ENCODE results near the gene DLX2. TPM values are rescaled to one million over a fixed set of nuclear protein-coding genes. Genes with fewer than 3 reads are reported as not detected.

The DLX2 gene
- total RNA-seq, 2 donors from 2014 or later = not detected

- no peak for DNase-seq (ENCODE audit: low spot score)
- Histone ChIP-seq H3K4me1 (peaks cover 0 to 45% of the 10 kb centered on the region in 2 donors), H3K27me3 (peaks cover 71 to 74% of the 10 kb centered on the region in 2 donors), H3K27ac (no peak overlapping the region), H3K36me3 (no peaks in the 10 kb centered on the region), H3K9me3 (no peaks in the 10 kb centered on the region), H3K4me3 (no peak overlapping the region)
- no peak for TF ChIP-seq CTCF (IDR thresholded peaks at IDR 0.05)
Measured at GRCh38 chr2:172082105-172082943, 20.4 kb downstream of the DLX2 start.

DNA sequence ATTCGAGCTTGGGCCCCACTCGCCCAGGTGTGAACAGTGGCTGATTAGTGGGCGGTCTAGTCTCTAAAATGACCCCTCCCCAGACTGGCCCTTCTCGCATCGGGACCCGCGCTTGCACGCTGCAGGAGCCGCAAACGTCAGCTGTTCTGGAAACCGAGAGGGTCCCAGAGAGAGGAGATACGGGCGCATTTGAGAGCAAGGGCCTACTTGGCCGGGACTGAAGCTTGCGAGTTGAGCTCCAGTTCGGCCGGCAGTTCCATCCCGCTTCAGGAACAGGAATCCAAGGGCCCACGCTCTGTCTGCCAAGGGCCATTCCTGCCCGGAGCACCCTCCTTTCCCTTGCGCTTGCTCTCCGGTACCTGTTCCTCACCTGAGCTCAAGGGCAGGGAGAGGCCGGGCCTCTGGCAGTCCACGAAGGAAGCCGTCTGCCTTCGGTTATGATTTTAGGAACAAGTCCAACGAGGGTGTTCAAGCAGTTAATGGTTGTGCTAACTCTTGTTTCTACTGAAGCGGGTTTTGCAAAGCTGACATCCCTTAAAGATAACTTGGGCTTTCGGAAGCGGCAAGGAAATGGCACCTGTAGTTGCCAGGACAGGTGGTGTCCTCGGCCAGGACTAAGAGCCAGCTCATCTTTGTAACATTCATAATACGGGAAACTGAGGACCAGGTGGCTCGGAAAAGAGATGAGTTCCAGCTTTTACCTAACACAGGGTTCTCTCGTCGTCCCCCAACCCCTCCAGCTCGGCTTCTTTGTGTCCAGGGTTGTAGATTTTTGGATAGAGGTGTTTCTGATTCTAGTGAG, 21.3 kb downstream of the DLX2 start:
- no peak overlapping the region for H3K27ac ChIP-seq
- no peaks in the 10 kb centered on the region for H3K36me3 ChIP-seq
- no peak overlapping the region for H3K4me3 ChIP-seq
- peaks cover 62 to 65% of the 10 kb centered on the region in 2 donors for H3K27me3 ChIP-seq
- TF ChIP-seq CTCF (IDR thresholded peaks at IDR 0.05) = no peak
- no peaks in the 10 kb centered on the region for H3K9me3 ChIP-seq
- H3K4me1 ChIP-seq = peaks cover 0 to 37% of the 10 kb centered on the region in 2 donors
- DNase-seq (ENCODE audit: low spot score) = no peak

DNA sequence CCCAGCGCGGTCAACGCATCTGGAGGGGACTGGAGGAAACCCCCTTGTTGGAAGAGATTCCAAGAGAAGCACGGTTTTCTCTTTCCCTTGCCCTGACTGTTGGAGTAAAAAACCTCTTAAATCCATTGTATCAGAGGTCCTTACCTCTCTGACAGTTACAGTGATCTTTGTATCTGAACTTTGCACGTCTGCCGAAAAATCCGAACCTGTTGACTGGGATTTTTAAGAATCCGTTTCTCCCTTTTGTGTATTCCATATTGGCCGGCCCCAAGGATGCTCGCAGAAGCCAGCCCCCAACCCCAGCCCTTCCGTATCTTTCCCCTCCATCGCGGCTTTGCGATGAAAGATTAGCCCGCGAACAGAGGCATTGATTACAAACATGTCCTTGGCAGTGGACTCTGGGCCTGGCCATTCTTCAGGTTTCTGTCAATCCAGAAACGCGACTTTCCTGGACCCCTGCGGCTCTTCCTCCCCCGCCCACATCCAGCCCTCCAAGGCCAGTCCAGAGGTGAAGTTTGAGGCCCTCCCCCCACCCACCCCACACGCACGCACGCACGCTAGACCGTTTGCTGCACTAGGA, 22.0 kb downstream of the DLX2 start:
- no peak overlapping the region for H3K27ac ChIP-seq
- H3K27me3 ChIP-seq = peaks cover 55 to 58% of the 10 kb centered on the region in 2 donors
- DNase-seq (ENCODE audit: low spot score) = no peak
- H3K9me3 ChIP-seq = no peaks in the 10 kb centered on the region
- H3K36me3 ChIP-seq = no peaks in the 10 kb centered on the region
- H3K4me3 ChIP-seq = no peak overlapping the region
- no peak for TF ChIP-seq CTCF (IDR thresholded peaks at IDR 0.05)
- H3K4me1 ChIP-seq = peaks cover 0 to 30% of the 10 kb centered on the region in 2 donors

- no peak for TF ChIP-seq CTCF (IDR thresholded peaks at IDR 0.05)
- Histone ChIP-seq H3K4me1 (peaks cover 0 to 24% of the 10 kb centered on the region in 2 donors), H3K27ac (no peak overlapping the region), H3K9me3 (no peaks in the 10 kb centered on the region), H3K4me3 (no peak overlapping the region), H3K27me3 (peaks cover 48 to 51% of the 10 kb centered on the region in 2 donors), H3K36me3 (no peaks in the 10 kb centered on the region)
- DNase-seq (ENCODE audit: low spot score) = no peak
Measured at GRCh38 chr2:172079838-172080640, 22.7 kb downstream of the DLX2 start.

GRCh38 chr2:172079416-172079815, 23.3 kb downstream of the DLX2 start:
- H3K36me3 ChIP-seq = no peaks in the 10 kb centered on the region
- no peaks in the 10 kb centered on the region for H3K9me3 ChIP-seq
- peaks cover 42 to 45% of the 10 kb centered on the region in 2 donors for H3K27me3 ChIP-seq
- H3K4me1 ChIP-seq = peaks cover 0 to 17% of the 10 kb centered on the region in 2 donors
- no peak overlapping the region for H3K4me3 ChIP-seq
- no peak overlapping the region for H3K27ac ChIP-seq
- no peak for TF ChIP-seq CTCF (IDR thresholded peaks at IDR 0.05)
- no peak for DNase-seq (ENCODE audit: low spot score)

Data from right atrium auricular region (tissue), 2 donors.